Measurements from ENCODE around the gene ADSS1.

ADSS1 gene

DNA sequence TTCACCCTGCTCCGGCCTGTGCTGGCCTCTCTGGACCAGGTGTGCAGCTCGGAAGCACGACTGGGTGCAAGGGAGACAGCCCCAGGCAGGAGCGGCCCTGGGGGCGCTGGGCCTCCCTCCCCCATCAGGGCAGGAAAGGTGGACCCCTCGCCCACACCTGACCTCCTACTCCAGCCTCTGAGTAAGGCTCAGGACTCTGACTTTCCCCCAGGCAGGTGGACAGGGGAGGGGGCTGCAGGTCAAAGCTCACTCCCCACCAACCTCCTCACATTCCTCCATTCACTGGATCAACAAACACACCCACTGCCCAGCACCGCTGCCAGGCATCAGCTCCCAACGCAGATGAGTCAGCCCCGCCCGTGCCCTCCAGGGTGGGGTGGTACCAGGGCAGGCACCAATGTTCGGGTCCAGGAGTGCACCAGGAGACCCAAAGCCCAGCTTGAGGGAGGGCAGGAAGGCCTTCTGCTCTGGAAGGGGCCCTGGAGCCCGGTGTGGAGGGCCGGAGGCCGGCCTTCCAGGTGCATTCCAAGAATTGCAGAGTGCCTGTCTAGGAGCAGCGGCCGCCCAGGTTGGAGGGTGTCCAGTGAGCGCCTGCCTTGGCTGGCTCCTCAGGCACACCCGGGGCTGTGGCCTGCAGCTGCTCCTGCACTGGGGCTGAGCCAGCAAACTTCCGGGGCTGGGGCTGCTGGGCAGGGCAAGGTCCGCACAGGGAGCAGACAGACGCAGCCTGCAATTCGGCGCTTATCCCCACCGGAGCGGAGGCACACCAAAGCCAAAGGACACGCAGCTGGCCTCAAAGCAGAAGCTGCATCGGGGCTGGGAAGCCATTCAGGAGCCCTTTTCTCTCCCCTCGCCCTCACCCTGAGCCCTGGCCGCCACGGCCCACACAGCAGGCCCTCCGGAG, 36.2 kb upstream of the ADSS1 start:
- DNase-seq, result no peak

DNA sequence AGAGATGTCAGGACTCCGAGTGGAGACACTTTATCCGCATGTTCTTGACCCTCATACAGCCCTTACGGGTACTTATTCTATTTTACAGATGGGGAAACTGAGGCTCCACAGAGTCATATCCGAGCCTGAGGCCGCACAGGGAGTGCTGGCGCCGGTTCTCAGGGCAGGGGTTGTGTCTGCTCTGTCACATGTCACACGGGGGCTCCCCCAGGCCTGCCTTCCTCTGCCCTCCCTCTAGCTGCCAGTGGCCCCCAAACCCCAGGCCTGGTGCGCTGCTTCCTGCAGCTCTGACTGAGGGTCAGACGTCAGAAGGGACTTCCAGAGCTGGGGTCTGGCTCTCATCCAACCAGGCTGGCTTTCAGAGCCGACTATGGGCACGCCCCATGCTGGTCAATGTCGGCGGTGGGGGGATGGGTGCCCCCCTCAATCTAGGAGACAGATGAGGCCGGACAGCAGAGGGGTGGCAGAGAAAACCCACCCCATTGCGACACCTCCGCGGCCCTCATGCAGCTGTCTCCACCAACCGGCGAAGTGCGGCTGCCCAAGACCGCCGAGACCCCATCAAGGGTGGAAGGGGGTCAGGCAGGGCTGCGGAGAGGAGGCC, 35.4 kb upstream of the ADSS1 start:
- DNase-seq, result no peak

DNA sequence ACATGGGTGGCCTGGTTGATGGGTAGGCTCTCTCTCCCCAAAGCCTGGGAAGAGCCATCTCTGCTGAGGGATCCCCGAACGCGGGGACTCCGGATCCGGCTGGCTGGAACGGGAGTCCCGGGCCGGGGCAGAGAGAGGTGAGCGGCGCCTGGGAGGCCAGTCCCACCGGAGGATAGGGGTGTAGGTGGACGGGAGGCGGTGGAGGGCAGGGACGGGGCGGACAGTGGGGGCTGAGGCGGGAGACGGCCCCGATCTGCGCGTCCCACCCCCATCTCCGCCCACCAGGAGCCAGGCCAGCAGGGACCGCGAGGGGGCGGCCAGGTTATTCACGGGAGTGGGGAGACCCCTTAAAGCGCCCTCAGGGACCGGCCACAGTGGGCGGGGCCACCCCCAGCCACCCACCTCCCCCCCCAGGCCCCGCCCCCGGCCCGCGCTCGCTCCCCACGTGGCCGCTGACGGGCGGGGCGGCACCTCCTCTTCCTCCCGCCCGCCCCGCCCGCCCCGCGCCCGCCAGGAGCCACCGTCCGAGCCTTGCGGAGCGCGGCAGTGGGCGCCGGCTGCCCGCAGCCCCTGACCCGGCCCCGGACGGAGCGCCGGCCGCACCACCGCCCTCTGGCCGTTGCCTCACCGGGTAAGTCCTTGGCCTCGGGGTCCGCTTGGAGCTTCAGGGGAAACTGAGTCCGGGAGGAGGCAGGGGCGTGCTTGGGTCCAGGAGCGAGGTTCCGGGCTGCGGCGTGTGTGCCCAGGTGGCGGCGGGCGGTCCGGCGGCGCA, 34.7 kb upstream of the ADSS1 start, which contains the start of gene INF2:
Gene INF2 (plus strand): TSS at position 510 of the 772 bp plus-strand sequence. CDS start 11,748 bp downstream, outside the sequence.
- DNase-seq, result peak; percentile 38

GRCh38 chr14:104689881-104690711, 33.9 kb upstream of the ADSS1 start:
- no peak for DNase-seq

DNA sequence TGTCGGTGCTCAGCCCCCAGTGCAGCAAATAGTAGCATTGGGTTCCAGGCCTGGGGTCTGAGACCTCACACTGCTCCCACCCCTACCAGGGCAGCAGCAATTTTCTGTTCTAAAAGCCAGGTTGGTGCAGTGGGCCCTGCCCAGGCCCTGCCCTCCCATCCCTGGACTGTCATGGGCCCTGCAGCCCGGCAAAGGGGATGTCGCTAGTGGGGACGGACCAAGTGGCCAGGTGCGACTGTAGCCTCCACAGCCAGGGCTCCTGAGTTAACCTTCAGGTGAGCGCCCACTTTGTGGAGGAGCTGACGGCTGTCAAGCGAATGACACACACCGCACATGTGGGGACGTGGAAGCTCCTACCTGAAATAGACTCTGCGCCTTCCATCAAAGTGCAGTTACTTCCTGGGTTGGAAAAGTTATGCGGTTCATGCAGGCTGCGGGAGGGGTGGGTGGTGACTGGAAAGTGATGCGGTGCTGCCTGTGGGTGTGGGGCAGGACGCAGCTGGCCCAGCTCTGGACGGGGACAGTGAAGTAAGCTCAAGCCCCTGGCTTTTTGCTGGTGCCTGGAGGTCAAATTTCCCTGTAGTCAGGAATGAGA, 33.1 kb upstream of the ADSS1 start:
- DNase-seq, result no peak

GRCh38 chr14:104691546-104692260, 32.3 kb upstream of the ADSS1 start:
- DNase-seq, result no peak

- no peak for DNase-seq
Measured at GRCh38 chr14:104692261-104692938, 31.6 kb upstream of the ADSS1 start.

DNA sequence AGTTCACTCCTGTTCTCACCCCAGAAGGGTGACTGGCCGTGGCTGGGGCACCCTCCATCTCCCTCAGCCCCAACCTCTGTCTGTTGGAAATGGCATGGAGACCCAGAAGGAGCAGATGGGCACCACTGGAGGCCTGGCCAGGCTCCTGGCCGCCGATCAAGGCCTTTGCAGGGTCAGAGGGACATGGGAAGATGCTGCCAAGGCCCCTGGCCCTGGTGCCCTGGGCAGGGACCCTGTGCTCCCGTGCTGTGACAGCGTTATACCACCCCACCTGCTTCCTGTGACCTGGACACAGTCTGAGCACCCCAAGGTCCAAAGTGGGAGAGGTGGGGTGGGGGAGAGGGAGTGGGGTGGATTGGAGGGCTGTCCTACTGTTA, 31.1 kb upstream of the ADSS1 start:
- no peak for DNase-seq

DNA sequence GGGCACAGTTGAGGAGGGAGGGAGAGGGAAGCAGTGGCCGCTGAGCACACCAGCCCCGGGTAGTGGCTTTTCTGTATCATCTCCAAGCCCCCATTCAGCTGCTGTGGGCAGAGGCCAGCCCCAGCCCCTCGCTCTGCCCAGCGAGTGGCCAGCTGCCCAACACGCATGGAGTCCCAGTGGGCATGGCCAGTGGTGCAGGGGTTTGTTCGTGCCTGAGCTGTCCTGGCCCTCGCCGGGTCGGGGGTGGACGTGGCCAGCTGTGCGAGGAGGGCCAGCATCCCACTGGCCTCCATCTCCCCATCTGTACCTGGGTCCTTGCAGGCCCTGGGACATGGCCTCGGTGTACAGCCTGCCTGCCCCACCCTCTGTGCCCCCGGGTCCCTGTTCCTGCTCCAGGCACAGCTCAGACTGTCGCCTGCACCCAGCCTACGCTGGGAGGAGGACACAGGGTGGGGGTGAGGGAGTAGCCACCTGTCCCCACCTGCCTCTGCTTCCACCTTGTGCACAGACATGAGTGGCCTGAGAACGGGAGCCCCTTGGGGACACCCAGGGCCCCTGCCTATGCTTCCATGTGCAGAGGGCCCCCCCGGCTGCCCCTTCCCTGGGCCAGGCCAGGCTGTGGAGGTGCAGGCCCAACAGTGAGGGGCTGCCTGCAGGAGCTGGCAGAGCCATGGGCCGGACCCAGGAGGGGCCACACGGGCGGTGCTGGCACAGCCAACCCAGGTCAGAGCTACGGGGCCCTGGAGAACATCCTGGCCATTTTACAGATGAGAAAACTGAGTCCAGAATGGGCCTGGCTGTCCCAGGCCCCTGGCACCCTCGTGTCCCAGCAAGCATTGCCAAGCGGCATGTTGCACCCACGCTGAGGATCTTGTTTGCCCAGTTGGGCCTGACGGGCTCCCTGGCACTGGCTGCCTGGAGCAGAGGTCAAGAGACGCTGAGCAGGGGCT, 30.3 kb upstream of the ADSS1 start:
- no peak for DNase-seq

GRCh38 chr14:104694475-104694950, 29.5 kb upstream of the ADSS1 start:
- no peak for DNase-seq

GRCh38 chr14:104694991-104695659, 28.9 kb upstream of the ADSS1 start:
- DNase-seq, result no peak

DNA sequence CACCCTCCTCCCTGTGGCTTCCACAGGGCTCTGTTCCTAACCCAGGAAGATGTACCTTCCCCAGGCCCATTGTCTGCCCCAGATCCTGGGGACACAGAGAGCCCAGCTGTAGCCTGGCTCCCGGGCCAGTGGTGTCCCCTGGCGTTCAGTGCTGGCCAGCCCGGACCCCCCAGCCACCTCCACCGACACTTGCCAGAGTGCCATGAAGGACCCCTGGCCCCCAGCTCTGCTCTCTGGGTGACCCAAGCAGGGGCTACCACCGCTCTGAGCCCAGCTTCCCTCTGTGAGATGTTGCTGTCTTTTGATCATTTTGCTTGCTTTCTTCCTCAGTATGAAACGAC, 28.4 kb upstream of the ADSS1 start:
- DNase-seq, result no peak

- no peak for DNase-seq
Measured at GRCh38 chr14:104696671-104697316, 27.2 kb upstream of the ADSS1 start.

- no peak for DNase-seq
Measured at GRCh38 chr14:104697317-104697703, 26.7 kb upstream of the ADSS1 start.

DNA sequence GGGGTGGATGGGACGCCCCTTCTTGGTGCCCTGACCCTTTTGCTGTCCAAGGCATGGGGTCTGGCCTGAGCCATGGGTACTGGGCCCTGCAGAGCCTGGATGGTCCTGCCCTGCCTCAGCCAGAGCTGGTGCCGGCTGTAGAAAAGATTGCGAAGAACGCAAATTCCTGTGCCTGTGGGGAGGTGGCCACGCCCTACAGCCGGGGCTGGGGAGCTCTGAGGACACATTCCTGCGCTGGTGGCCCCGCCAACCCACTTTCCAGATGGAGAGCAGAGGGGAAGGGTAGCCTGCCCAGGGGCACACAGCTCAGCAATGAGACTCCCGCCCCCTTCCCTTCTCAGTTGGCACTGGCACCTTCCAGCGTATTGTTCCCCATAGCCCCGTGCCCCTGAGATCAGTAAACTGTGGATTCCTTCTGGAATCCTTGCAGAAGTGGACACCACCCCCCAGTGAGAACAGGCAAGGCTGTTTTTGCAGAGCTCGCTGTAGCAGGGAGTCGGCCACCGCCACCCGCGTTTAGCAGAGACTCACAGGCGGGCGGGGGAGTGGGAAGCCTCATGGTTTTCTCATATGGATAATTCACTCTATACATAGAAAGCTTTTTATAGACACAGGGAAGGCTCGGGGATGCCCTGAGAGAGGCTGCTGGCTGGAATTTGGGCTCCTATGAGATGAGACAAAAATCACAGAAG, 26.0 kb upstream of the ADSS1 start:
- no peak for DNase-seq

GRCh38 chr14:104698688-104699425, 25.2 kb upstream of the ADSS1 start:
- no peak for DNase-seq

GRCh38 chr14:104699426-104699748, 24.6 kb upstream of the ADSS1 start:
- DNase-seq, result no peak
